HCT116 (cell line): ENCODE results near the gene ATP13A2. TPM values are rescaled to one million over a fixed set of nuclear protein-coding genes. Genes with fewer than 3 reads are reported as not detected.

ENCODE experiments used
- ATAC-seq: fragments of 200-7000 bp; cut with Tn5 transposase; 2 replicates; pipeline ENCODE4 v1.9.1; 2020; ENCODE audit warnings: mild to moderate bottlenecking, moderate library complexity
- BruUV-seq: library from RNA; stranded (reverse); fragments of 400-500 nt; replicated peaks from 2 replicates; lab custom pipeline; 2021; lab: Mats Ljungman, UMichigan
- CTCF ChIA-PET: fragments of 300-600 bp; sonication (Branson Sonifier 250); formaldehyde crosslinking; loops from one replicate; lab custom pipeline; 2021; ENCODE audit warnings: antibody characterized with exemption; lab: Charles Lee
- POLR2A ChIA-PET: fragments of 300-600, 350-600 bp; sonication (Branson Sonifier 250); formaldehyde crosslinking; loops from one replicate; lab custom pipeline; 2021; ENCODE audit warnings: antibody characterized with exemption; lab: Charles Lee
- RAD21 ChIA-PET, 2 experiments: fragments of 300-600 bp; sonication (Branson Sonifier 250); formaldehyde crosslinking; loops; one replicate each; lab custom pipeline; 2023; ENCODE audit warnings: low total read pairs in 2 of 2; ENCODE audit not compliant: uncharacterized antibody in 2 of 2, unreplicated experiment in 2 of 2, low non-redundant PET in 1 of 2; lab: Charles Lee
- DNase-seq: peaks from one replicate; pipeline ENCODE4 v3.0.0-alpha.2; 2010; ENCODE audit warnings: low read depth, low spot score
- H2AFZ ChIP-seq: fragments of 200-600 bp; shearing (Covaris generic), sonication (generic); 2 replicates; pipeline ENCODE4 v1.6.1; 2017; ENCODE audit warnings: low read depth, mixed run types, mixed read lengths, antibody characterized with exemption, low read length; ENCODE audit not compliant: poor library complexity, severe bottlenecking
- H3K27ac ChIP-seq: 2 replicates; pipeline ENCODE4 v1.5.1; 2012; ENCODE audit warnings: low read depth, low read length
- H3K27me3 ChIP-seq: fragments of 200-600 bp; sonication (generic); 2 replicates; pipeline ENCODE4 v1.6.1; 2016; ENCODE audit warnings: mixed run types, low read length, mixed read lengths; ENCODE audit not compliant: insufficient read depth
- H3K36me3 ChIP-seq, 2 experiments: fragments of 200-500 bp in 1 of 2; fragments of 200-600 bp in 1 of 2; sonication (Bioruptor generic) in 1 of 2; sonication (generic) in 1 of 2; 2 replicates each; pipeline versions ENCODE4 v1.5.1 to v1.6.1; 2014 to 2016; ENCODE audit warnings: low read length in 2 of 2, inconsistent platforms in 1 of 2, mixed read lengths in 1 of 2, mixed run types in 1 of 2; ENCODE audit not compliant: insufficient read depth in 2 of 2, control insufficient read depth in 1 of 2
- H3K4me1 ChIP-seq, 2 experiments: fragments of 200-600 bp in 1 of 2; sonication (generic) in 1 of 2; 2 replicates each; pipeline versions ENCODE4 v1.5.1 to v1.6.1; 2012 to 2017; ENCODE audit warnings: low read length in 2 of 2, inconsistent platforms in 1 of 2, mild to moderate bottlenecking in 1 of 2, mixed read lengths in 1 of 2, mixed run types in 1 of 2, moderate library complexity in 1 of 2; ENCODE audit not compliant: insufficient read depth in 2 of 2, control insufficient read depth in 1 of 2
- H3K4me2 ChIP-seq: fragments of 200-600 bp; sonication (generic); 2 replicates; pipeline ENCODE4 v1.6.1; 2017; ENCODE audit warnings: mixed run types, low read length, mixed read lengths
- H3K4me3 ChIP-seq, 2 experiments: fragments of 200-600 bp in 1 of 2; sonication (generic) in 1 of 2; replicated peaks in 1 of 2; 2 replicates each; pipeline ENCODE4 v1.5.1; 2011 to 2016; ENCODE audit warnings: low read length in 2 of 2, control low read depth in 1 of 2, low read depth in 1 of 2, mild to moderate bottlenecking in 1 of 2, mixed read lengths in 1 of 2, mixed run types in 1 of 2
- H3K79me2 ChIP-seq: fragments of 200-600 bp; sonication (generic); 2 replicates; pipeline ENCODE4 v1.6.1; 2017; ENCODE audit warnings: mild to moderate bottlenecking, mixed run types, low read length, moderate library complexity, mixed read lengths; ENCODE audit not compliant: insufficient read depth
- H3K9ac ChIP-seq: fragments of 200-600 bp; sonication (generic); 2 replicates; pipeline ENCODE4 v1.6.1; 2016; ENCODE audit warnings: low read length, mixed read lengths
- H3K9me2 ChIP-seq: fragments of 200-600 bp; sonication (generic), shearing (Covaris generic); 2 replicates; pipeline ENCODE4 v1.6.1; 2017; ENCODE audit warnings: mixed run types, mild to moderate bottlenecking, moderate library complexity; ENCODE audit not compliant: insufficient read depth
- H3K9me3 ChIP-seq, 2 experiments: fragments of 200-500 bp in 1 of 2; fragments of 200-600 bp in 1 of 2; sonication (Bioruptor generic) in 1 of 2; sonication (generic) in 1 of 2; 2 replicates each; pipeline ENCODE4 v1.6.1; 2014 to 2017; ENCODE audit warnings: low read length in 2 of 2, mixed read lengths in 2 of 2, inconsistent platforms in 1 of 2, low read depth in 1 of 2, mild to moderate bottlenecking in 1 of 2, mixed run types in 1 of 2, moderate library complexity in 1 of 2; ENCODE audit not compliant: control insufficient read depth in 1 of 2, insufficient read depth in 1 of 2
- H4K20me1 ChIP-seq: fragments of 200-600 bp; sonication (generic), shearing (Covaris generic); 2 replicates; pipeline ENCODE4 v1.6.1; 2017; ENCODE audit warnings: mixed run types, mild to moderate bottlenecking, moderate library complexity; ENCODE audit not compliant: insufficient read depth
- ATF3 ChIP-seq: IDR thresholded peaks from 2 replicates; pipeline ENCODE4 v1.6.1; 2012
- CBX3 ChIP-seq: IDR thresholded peaks from 2 replicates; pipeline ENCODE4 v1.6.1; 2012; ENCODE audit warnings: low read depth
- CEBPB ChIP-seq: IDR thresholded peaks from 2 replicates; pipeline ENCODE4 v1.6.1; 2012; ENCODE audit warnings: low read depth
- EGR1 ChIP-seq: IDR thresholded peaks from 2 replicates; pipeline ENCODE4 v1.6.1; 2012; ENCODE audit warnings: low read depth
- EZH2 ChIP-seq: fragments of 200-600 bp; sonication (generic); IDR thresholded peaks from 2 replicates; pipeline ENCODE4 v1.6.1; 2017; ENCODE audit warnings: antibody characterized with exemption, mixed run types
- FOSL1 ChIP-seq: IDR thresholded peaks from 2 replicates; pipeline ENCODE4 v1.6.1; 2012; ENCODE audit warnings: low read depth
- RAD21 ChIP-seq: IDR thresholded peaks from 2 replicates; pipeline ENCODE4 v1.6.1; 2012; ENCODE audit warnings: low read depth, mild to moderate bottlenecking
- SIN3A ChIP-seq: IDR thresholded peaks from 2 replicates; pipeline ENCODE4 v1.6.1; 2012; ENCODE audit warnings: low read depth
- SP1 ChIP-seq: IDR thresholded peaks from 2 replicates; pipeline ENCODE4 v1.6.1; 2012; ENCODE audit warnings: low read depth
- SRF ChIP-seq: IDR thresholded peaks from 2 replicates; pipeline ENCODE4 v1.6.1; 2012; ENCODE audit warnings: low read depth
- TCF7L2 ChIP-seq: IDR thresholded peaks from 2 replicates; pipeline ENCODE4 v1.7.0; 2011; ENCODE audit warnings: borderline replicate concordance, inconsistent platforms; ENCODE audit not compliant: insufficient read depth, insufficient read length; ENCODE audit errors: extremely low read depth
- ZBTB33 ChIP-seq: IDR thresholded peaks from 2 replicates; pipeline ENCODE4 v1.6.1; 2011; ENCODE audit warnings: mild to moderate bottlenecking, low read length, moderate library complexity; ENCODE audit not compliant: insufficient replicate concordance; ENCODE audit errors: extremely low read depth
- ZFX ChIP-seq: fragments of 450-650 bp; IDR thresholded peaks from 2 replicates; pipeline ENCODE4 v1.6.1; 2017
- intact Hi-C: fragments of 100-400 bp; cut with micrococcal nuclease; formaldehyde crosslinking; loops from 2 replicates; pipeline ENCODE4 v1.10.0; 2022
- total RNA-seq: library from RNA; stranded (reverse); gene quantifications from one replicate; pipeline ENCODE4 v1.2.1, GENCODE V29; 2021; ENCODE audit not compliant: unreplicated experiment
- TF ChIP-seq, protein P1 (sequence below): IDR thresholded peaks from 2 replicates; pipeline ENCODE4 v1.6.1; 2012; ENCODE audit warnings: low read depth
- TF ChIP-seq, protein P2 (sequence below): IDR thresholded peaks from 2 replicates; pipeline ENCODE4 v1.6.1; 2012

ATP13A2 gene
- total RNA-seq, 1 experiment from 2014 or later = 60.5 TPM

DNA sequence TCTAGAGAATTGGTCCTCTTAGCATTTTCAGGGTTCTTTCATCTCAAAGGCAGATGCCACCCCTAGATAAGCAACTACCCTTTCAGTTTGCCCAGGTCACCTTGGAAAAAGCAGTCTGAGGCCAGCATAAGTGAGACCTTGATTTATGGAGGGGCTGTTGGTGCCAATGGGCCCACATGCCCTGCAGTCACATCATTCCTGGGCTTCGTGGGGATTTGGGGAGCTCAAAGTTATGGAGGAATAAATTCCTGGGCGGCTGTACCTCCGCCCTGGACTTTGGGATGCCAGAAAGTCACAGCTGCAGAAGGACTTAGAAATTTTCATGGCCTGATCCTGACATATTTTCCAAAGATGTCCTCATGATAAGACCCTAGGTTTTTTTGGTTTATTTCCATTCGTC is 44.8 kb upstream of the ATP13A2 start:
- CTCF ChIA-PET = no interaction called here

More for the DNA sequence above, 44.8 kb upstream of the ATP13A2 start:
- H3K4me1 ChIP-seq = peaks cover 3 to 18% of the 10 kb centered on the region in 2 experiments; a peak in 3 of 4 replicates
- no peak for DNase-seq
- H4K20me1 ChIP-seq = no peaks in the 10 kb centered on the region
- ATAC-seq = no peak
- H3K36me3 ChIP-seq = peaks cover 1 to 5% of the 10 kb centered on the region in 2 experiments; a peak in 2 of 4 replicates
- no peak overlapping the region for H3K4me2 ChIP-seq
- TF ChIP-seq FOSL1 (no peak), ATF3 (no peak), ZFX (no peak), SRF (no peak), RAD21 (no peak), EGR1 (no peak), ZBTB33 (no peak), TCF7L2 (no peak), CBX3 (no peak), SIN3A (no peak), EZH2 (no peak), CEBPB (no peak), SP1 (no peak)
- TF ChIP-seq, protein P1, sequence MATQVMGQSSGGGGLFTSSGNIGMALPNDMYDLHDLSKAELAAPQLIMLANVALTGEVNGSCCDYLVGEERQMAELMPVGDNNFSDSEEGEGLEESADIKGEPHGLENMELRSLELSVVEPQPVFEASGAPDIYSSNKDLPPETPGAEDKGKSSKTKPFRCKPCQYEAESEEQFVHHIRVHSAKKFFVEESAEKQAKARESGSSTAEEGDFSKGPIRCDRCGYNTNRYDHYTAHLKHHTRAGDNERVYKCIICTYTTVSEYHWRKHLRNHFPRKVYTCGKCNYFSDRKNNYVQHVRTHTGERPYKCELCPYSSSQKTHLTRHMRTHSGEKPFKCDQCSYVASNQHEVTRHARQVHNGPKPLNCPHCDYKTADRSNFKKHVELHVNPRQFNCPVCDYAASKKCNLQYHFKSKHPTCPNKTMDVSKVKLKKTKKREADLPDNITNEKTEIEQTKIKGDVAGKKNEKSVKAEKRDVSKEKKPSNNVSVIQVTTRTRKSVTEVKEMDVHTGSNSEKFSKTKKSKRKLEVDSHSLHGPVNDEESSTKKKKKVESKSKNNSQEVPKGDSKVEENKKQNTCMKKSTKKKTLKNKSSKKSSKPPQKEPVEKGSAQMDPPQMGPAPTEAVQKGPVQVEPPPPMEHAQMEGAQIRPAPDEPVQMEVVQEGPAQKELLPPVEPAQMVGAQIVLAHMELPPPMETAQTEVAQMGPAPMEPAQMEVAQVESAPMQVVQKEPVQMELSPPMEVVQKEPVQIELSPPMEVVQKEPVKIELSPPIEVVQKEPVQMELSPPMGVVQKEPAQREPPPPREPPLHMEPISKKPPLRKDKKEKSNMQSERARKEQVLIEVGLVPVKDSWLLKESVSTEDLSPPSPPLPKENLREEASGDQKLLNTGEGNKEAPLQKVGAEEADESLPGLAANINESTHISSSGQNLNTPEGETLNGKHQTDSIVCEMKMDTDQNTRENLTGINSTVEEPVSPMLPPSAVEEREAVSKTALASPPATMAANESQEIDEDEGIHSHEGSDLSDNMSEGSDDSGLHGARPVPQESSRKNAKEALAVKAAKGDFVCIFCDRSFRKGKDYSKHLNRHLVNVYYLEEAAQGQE = no peak
- TF ChIP-seq, protein P2, sequence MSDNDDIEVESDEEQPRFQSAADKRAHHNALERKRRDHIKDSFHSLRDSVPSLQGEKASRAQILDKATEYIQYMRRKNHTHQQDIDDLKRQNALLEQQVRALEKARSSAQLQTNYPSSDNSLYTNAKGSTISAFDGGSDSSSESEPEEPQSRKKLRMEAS = no peak
- H2AFZ ChIP-seq = no peak overlapping the region
- H3K27me3 ChIP-seq = no peaks in the 10 kb centered on the region
- H3K9ac ChIP-seq = no peak overlapping the region
- H3K9me3 ChIP-seq = no peaks in the 10 kb centered on the region
- intact Hi-C loops = loop anchor here (10.0 kb wide), 1 partner anchor 428 kb away; no protein-coding TSS in a partner anchor
- no peak overlapping the region for H3K4me3 ChIP-seq
- no peaks in the 10 kb centered on the region for H3K9me2 ChIP-seq
- peaks cover 21% of the 10 kb centered on the region for H3K79me2 ChIP-seq
- POLR2A ChIA-PET = interaction anchor here (1.1 kb wide), 1 partner anchor 183 kb away, joined by 3 read pairs; no protein-coding TSS in a partner anchor
- RAD21 ChIA-PET = no interaction called here
- BruUV-seq = no TSS peak
- no peak overlapping the region for H3K27ac ChIP-seq
